Adrenal gland (tissue), 19 donors: ENCODE results near the gene LRRC26. TPM values are rescaled to one million over a fixed set of nuclear protein-coding genes. Genes with fewer than 3 reads are reported as not detected.
A peak's percentile ranks its signal among the peaks of the same experiment; 100 is the strongest.

Source experiments
- DNase-seq, 7 donors: peaks; one replicate each; pipeline ENCODE4 v3.0.0-alpha.2; 2019 to 2020
- H3K27ac ChIP-seq, 5 donors: fragments of 200-600 bp; sonication (generic) in 4 of 5; 1 replicate in 3 of 5; 2 replicates in 2 of 5; pipeline versions ENCODE4 v1.5.1 to v1.8.0; 2016 to 2020; ENCODE audit warnings: mild to moderate bottlenecking in 1 of 5
- H3K27me3 ChIP-seq: fragments of 200-600 bp; 2 replicates; pipeline ENCODE4 v1.8.0; 2021
- H3K36me3 ChIP-seq, 2 donors: fragments of 200-600 bp; replicated peaks in 1 of 2; 1 replicate in 1 of 2; 2 replicates in 1 of 2; pipeline versions ENCODE4 v1.5.1 to v1.8.0; 2018 to 2022
- H3K4me1 ChIP-seq, 2 donors: fragments of 200-600 bp; replicated peaks in 1 of 2; 1 replicate in 1 of 2; 2 replicates in 1 of 2; pipeline versions ENCODE4 v1.5.1 to v1.8.0; 2018 to 2021
- H3K4me3 ChIP-seq, 4 donors: fragments of 200-600 bp; sonication (generic) in 3 of 4; one replicate each; pipeline ENCODE4 v1.5.1; 2016 to 2018
- H3K9me3 ChIP-seq, 3 donors: fragments of 200-600 bp; sonication (generic) in 1 of 3; replicated peaks in 1 of 3; 1 replicate in 2 of 3; 2 replicates in 1 of 3; pipeline versions ENCODE4 v1.5.1 to v1.8.0; 2016 to 2021
- CTCF ChIP-seq, 6 experiments: fragments of 450-650 bp in 4 of 6; fragments of 200-600 bp in 2 of 6; sonication (generic) in 1 of 6; IDR thresholded peaks; 1 replicate in 5 of 6; 2 replicates in 1 of 6; pipeline versions ENCODE4 v1.5.1 to v1.8.0; 2016 to 2021; ENCODE audit warnings: antibody characterized with exemption in 6 of 6, mild to moderate bottlenecking in 2 of 6, moderate library complexity in 1 of 6
- POLR2A ChIP-seq, 2 donors: fragments of 450-650 bp; IDR thresholded peaks; one replicate each; pipeline ENCODE4 v1.6.1; 2017; ENCODE audit warnings: antibody characterized with exemption in 2 of 2, mild to moderate bottlenecking in 2 of 2, moderate library complexity in 1 of 2
- WGBS, 4 donors: extraction: QIAGEN DNeasy Blood & Tissue Kit in 2 of 4; methylation state at CpG; one replicate each; pipeline versions ENCODE4 v1.1.5 to v1.1.7; 2013 to 2017; 5-methylcytosine and 5-hydroxymethylcytosine counted together
- intact Hi-C, 2 donors: fragments of 100-400 bp; cut with DNase I; formaldehyde crosslinking; loops; one replicate each; pipeline versions ENCODE4 v1.14.1 to v1.15.0; 2022 to 2023
- long read RNA-seq, 10 donors: library from polyadenylated mRNA in 3 of 10; unstranded in 2 of 10; stranded (forward) in 1 of 10; transcript quantifications; one replicate each; pipeline ENCODE4 v2.0.0 and lab custom pipeline, GENCODE V29; 2021 to 2026
- polyA plus RNA-seq, 3 donors: library from polyadenylated mRNA; stranded (reverse); fragments of 200-250 nt in 2 of 3; fragments of 350-450 nt in 1 of 3; fragmentation: Illumina TruSeq in 1 of 3; extraction: RNeasy Lipid Tissue Mini Kit (QIAGEN cat#74804) in 1 of 3; gene quantifications; one replicate each; pipeline ENCODE4 v1.2.3, GENCODE V29; 2013 to 2014
- total RNA-seq, 9 donors: library from RNA; depleted of rRNA in 4 of 9; stranded (reverse); fragments of >200 nt in 4 of 9; fragments of 120-200 nt in 1 of 9; fragmentation: NEBNext Ultra II Directional in 1 of 9; extraction: Animal tissue kit (Norgen Biotek cat#: 25700) in 1 of 9; gene quantifications; one replicate each; pipeline versions ENCODE4 v1.1.0 to v1.2.4, GENCODE V29; 2013 to 2023
- donor health status: healthy with polysubstance abuse.
- donor health status: Bipolar disorder and iron deficiency.
- donor health status: DM: yes; HTN: yes; CAD: no.
- donor health status: DM: no; HTN: no; CAD: no.
- donor health status: DM: no; HTN: no; CAD: no.
- donor health status: DM: yes; HTN: yes; CAD: no.

The LRRC26 gene
- total RNA-seq, result not detected
- not detected for polyA plus RNA-seq
- long read RNA-seq, donor 1, result 0 reads
- long read RNA-seq, donor 2, result 0 reads
- long read RNA-seq, donor 3, result 0 reads
- long read RNA-seq, donor 4, result 0 reads
- long read RNA-seq, donor 5, result 0 reads
- long read RNA-seq, donor 6, result 0 reads
- long read RNA-seq, donor 7, result 0 reads
- long read RNA-seq, donor 8, result 0 reads
- long read RNA-seq, donor 9, result 0 reads
- long read RNA-seq, donor 10, result 0 reads

GRCh38 chr9:137169896-137170358 lies at the start of gene LRRC26:
Gene LRRC26, minus strand, starts transcription at chr9:137170051. Its CDS starts 108 bp downstream, at chr9:137169943.
- TF ChIP-seq CTCF (IDR thresholded peaks at IDR 0.05) (no peak), POLR2A (IDR thresholded peaks at IDR 0.05) (no peak)
- peaks cover 10 to 20% of the 10 kb centered on the region in 2 donors for H3K4me1 ChIP-seq
- no peak within 1 kb of the TSS for H3K27ac ChIP-seq
- no peaks in the 10 kb centered on the region for H3K9me3 ChIP-seq
- H3K36me3 ChIP-seq, result no peaks in the 10 kb centered on the region
- DNase-seq, result no peak
- WGBS, 4 donors, result 5 to 39% (median 8%) methylated on average over 11 to 41 of the region's 41 CpGs
- peak within 1 kb of the TSS in 1 of 4 donors; percentile 23 for H3K4me3 ChIP-seq
- H3K27me3 ChIP-seq, result peaks cover 72% of the 10 kb centered on the region
- intact Hi-C loops, result no loop called here

GRCh38 chr9:137218754-137219271 lies 49.0 kb upstream of the LRRC26 start:
- intact Hi-C loops, result no loop called here
- peak; percentile 70 to 92 (median 89) for DNase-seq
- TF ChIP-seq CTCF (IDR thresholded peaks at IDR 0.05) (no peak), POLR2A (IDR thresholded peaks at IDR 0.05) (peak in 1 of 2 donors; percentile 81)
- Histone ChIP-seq H3K9me3 (no peaks in the 10 kb centered on the region), H3K4me1 (peaks cover 29 to 31% of the 10 kb centered on the region in 2 donors), H3K4me3 (peak overlapping the region in 1 of 4 donors; percentile 59), H3K27me3 (no peaks in the 10 kb centered on the region), H3K36me3 (no peaks in the 10 kb centered on the region), H3K27ac (peak overlapping the region; percentile 19 to 82 (median 69))
- WGBS, 4 donors, result 33 to 67% (median 48%) methylated on average over 10 to 12 of the region's 12 CpGs

GRCh38 chr9:137218212-137218753 lies 48.4 kb upstream of the LRRC26 start:
- H3K9me3 ChIP-seq, result no peaks in the 10 kb centered on the region
- H3K27me3 ChIP-seq, result no peaks in the 10 kb centered on the region
- peak overlapping the region in 1 of 4 donors; percentile 59 for H3K4me3 ChIP-seq
- no peak for TF ChIP-seq POLR2A (IDR thresholded peaks at IDR 0.05)
- TF ChIP-seq CTCF (IDR thresholded peaks at IDR 0.05), result no peak
- WGBS, 4 donors, result 63 to 92% (median 67%) methylated on average over 9 to 30 of the region's 30 CpGs
- H3K4me1 ChIP-seq, result peaks cover 29% of the 10 kb centered on the region in 2 donors
- no peaks in the 10 kb centered on the region for H3K36me3 ChIP-seq
- peak overlapping the region; percentile 19 to 82 (median 69) for H3K27ac ChIP-seq
- DNase-seq, result no peak
- intact Hi-C loops, result no loop called here
